Activated CD4-positive, CD25-positive, alpha-beta regulatory T cell treated with anti-CD3 and anti-CD28 coated beads, Interleukin-2, amount 50 U/mL, for 16 hours (primary cell): ENCODE results near the gene SSH2.
"Not testable (repeated sequence)": the region's sequence is repeated elsewhere in the genome, so short reads cannot be mapped to it uniquely, and the experiment has no call there.

ENCODE experiments used
- DNase-seq: peaks from one replicate; pipeline ENCODE4 v3.0.0-alpha.2; 2020; ENCODE audit warnings: low read depth, low spot score

SSH2 gene

GRCh38 chr17:29929006-29929532, 959 bp downstream of the SSH2 start:
- no peak for DNase-seq

- DNase-seq = no peak
Measured at GRCh38 chr17:29927546-29927945, 2.5 kb downstream of the SSH2 start.

- no peak for DNase-seq
Measured at GRCh38 chr17:29924786-29925185, 5.2 kb downstream of the SSH2 start.

GRCh38 chr17:29918922-29919856, 10.8 kb downstream of the SSH2 start:
- DNase-seq = no peak

- no peak for DNase-seq
Measured at GRCh38 chr17:29918016-29918415, 12.0 kb downstream of the SSH2 start.

GRCh38 chr17:29914819-29915537, 15.1 kb downstream of the SSH2 start:
- no peak for DNase-seq

GRCh38 chr17:29911641-29912177, 18.3 kb downstream of the SSH2 start:
- DNase-seq = no peak

GRCh38 chr17:29909236-29910003, 20.6 kb downstream of the SSH2 start:
- no peak for DNase-seq

- DNase-seq = no peak
Measured at GRCh38 chr17:29906969-29907368, 23.1 kb downstream of the SSH2 start.

- DNase-seq = no peak
Measured at GRCh38 chr17:29905879-29906167, 24.2 kb downstream of the SSH2 start.

- DNase-seq = no peak
Measured at GRCh38 chr17:29905086-29905878, 24.7 kb downstream of the SSH2 start.

- DNase-seq = no peak
Measured at GRCh38 chr17:29903471-29903870, 26.6 kb downstream of the SSH2 start.

GRCh38 chr17:29897136-29897535, 32.9 kb downstream of the SSH2 start:
- not testable (repeated sequence) for DNase-seq

GRCh38 chr17:29892201-29892600, 37.8 kb downstream of the SSH2 start:
- DNase-seq = no peak

- DNase-seq = no peak
Measured at GRCh38 chr17:29891131-29891530, 38.9 kb downstream of the SSH2 start.

- no peak for DNase-seq
Measured at GRCh38 chr17:29885031-29885640, 44.9 kb downstream of the SSH2 start.

GRCh38 chr17:29883497-29883896, 46.5 kb downstream of the SSH2 start:
- no peak for DNase-seq

- DNase-seq = no peak
Measured at GRCh38 chr17:29881256-29881655, 48.8 kb downstream of the SSH2 start.

- DNase-seq = no peak
Measured at GRCh38 chr17:29880031-29880430, 50.0 kb downstream of the SSH2 start.

GRCh38 chr17:29874931-29875596, 55.0 kb downstream of the SSH2 start:
- no peak for DNase-seq
